SHP77 treated with DMSO at 0.1 percent for 48 hours (cell line): Measurements from ENCODE around the gene CYP2A7.
"Not testable (repeated sequence)": the region's sequence is repeated elsewhere in the genome, so short reads cannot be mapped to it uniquely, and the experiment has no call there.

Experiments used
- DNase-seq: peaks from one replicate; lab custom pipeline; 2025; lab: John Stamatoyannopoulos, UW

The CYP2A7 gene

GRCh38 chr19:40882062-40882461, at the start of gene CYP2A7:
TSS of gene CYP2A7 (minus strand) at chr19:40882231. CDS start at chr19:40882210, 21 bp downstream.
- DNase-seq = not testable (repeated sequence)

GRCh38 chr19:40930799-40931198, 48.8 kb upstream of the CYP2A7 start:
- DNase-seq = not testable (repeated sequence)

- DNase-seq = not testable (repeated sequence)
These were observed 47.9 kb upstream of the CYP2A7 start for GRCh38 chr19:40929942-40930341.

- DNase-seq = no peak
These were observed 46.8 kb upstream of the CYP2A7 start for GRCh38 chr19:40928850-40929249.

GRCh38 chr19:40927567-40927966, 45.5 kb upstream of the CYP2A7 start:
- no peak for DNase-seq

GRCh38 chr19:40926276-40926675, 44.2 kb upstream of the CYP2A7 start:
- not testable (repeated sequence) for DNase-seq

GRCh38 chr19:40923934-40924391, 41.9 kb upstream of the CYP2A7 start:
- no peak for DNase-seq

- DNase-seq = not testable (repeated sequence)
These were observed 40.5 kb upstream of the CYP2A7 start for GRCh38 chr19:40922237-40923160.

- DNase-seq = peak; percentile 59
These were observed 39.2 kb upstream of the CYP2A7 start for GRCh38 chr19:40921005-40921897.

GRCh38 chr19:40920300-40921004, 38.4 kb upstream of the CYP2A7 start:
- DNase-seq = peak; percentile 59

GRCh38 chr19:40919530-40920299, 37.7 kb upstream of the CYP2A7 start:
- not testable (repeated sequence) for DNase-seq

- DNase-seq = not testable (repeated sequence)
These were observed 36.3 kb upstream of the CYP2A7 start for GRCh38 chr19:40918303-40918702.

- DNase-seq = no peak
These were observed 26.9 kb upstream of the CYP2A7 start for GRCh38 chr19:40908976-40909375.

GRCh38 chr19:40907968-40908735, 26.1 kb upstream of the CYP2A7 start:
- DNase-seq = no peak

- DNase-seq = no peak
These were observed 24.5 kb upstream of the CYP2A7 start for GRCh38 chr19:40906512-40906911.

GRCh38 chr19:40904673-40905156, 22.7 kb upstream of the CYP2A7 start:
- DNase-seq = not testable (repeated sequence)

- not testable (repeated sequence) for DNase-seq
These were observed 20.1 kb upstream of the CYP2A7 start for GRCh38 chr19:40901975-40902750.

GRCh38 chr19:40900521-40900920, 18.5 kb upstream of the CYP2A7 start:
- not testable (repeated sequence) for DNase-seq

GRCh38 chr19:40899964-40900363, 17.9 kb upstream of the CYP2A7 start:
- not testable (repeated sequence) for DNase-seq
